Epithelial cell of proximal tubule (primary cell): Measurements from ENCODE around the gene USP48. TPM values are rescaled to one million over a fixed set of nuclear protein-coding genes. Genes with fewer than 3 reads are reported as not detected.
A peak's percentile ranks its signal among the peaks of the same experiment; 100 is the strongest.

Experiments
- DNase-seq: peaks from one replicate; pipeline ENCODE4 v3.0.0-alpha.2; 2011; ENCODE audit warnings: low read depth
- H3K4me3 ChIP-seq: 2 replicates; pipeline ENCODE4 v1.5.1; 2011; ENCODE audit warnings: low read depth, mild to moderate bottlenecking, low read length
- total RNA-seq: library from RNA; depleted of rRNA; stranded (reverse); fragments of >200 nt; gene quantifications from 2 replicates; pipeline ENCODE4 v1.2.3, GENCODE V29; 2015
- TF ChIP-seq, protein P1 (sequence below): conservative IDR thresholded peaks from 2 replicates; pipeline ENCODE4 v1.5.1; 2012; ENCODE audit warnings: low read depth, mild to moderate bottlenecking, low read length

Gene USP48
- total RNA-seq, 1 donor from 2014 or later = 24.0 TPM

- TF ChIP-seq, protein P1, sequence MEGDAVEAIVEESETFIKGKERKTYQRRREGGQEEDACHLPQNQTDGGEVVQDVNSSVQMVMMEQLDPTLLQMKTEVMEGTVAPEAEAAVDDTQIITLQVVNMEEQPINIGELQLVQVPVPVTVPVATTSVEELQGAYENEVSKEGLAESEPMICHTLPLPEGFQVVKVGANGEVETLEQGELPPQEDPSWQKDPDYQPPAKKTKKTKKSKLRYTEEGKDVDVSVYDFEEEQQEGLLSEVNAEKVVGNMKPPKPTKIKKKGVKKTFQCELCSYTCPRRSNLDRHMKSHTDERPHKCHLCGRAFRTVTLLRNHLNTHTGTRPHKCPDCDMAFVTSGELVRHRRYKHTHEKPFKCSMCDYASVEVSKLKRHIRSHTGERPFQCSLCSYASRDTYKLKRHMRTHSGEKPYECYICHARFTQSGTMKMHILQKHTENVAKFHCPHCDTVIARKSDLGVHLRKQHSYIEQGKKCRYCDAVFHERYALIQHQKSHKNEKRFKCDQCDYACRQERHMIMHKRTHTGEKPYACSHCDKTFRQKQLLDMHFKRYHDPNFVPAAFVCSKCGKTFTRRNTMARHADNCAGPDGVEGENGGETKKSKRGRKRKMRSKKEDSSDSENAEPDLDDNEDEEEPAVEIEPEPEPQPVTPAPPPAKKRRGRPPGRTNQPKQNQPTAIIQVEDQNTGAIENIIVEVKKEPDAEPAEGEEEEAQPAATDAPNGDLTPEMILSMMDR = no peak
- DNase-seq = no peak
Measured at GRCh38 chr1:21659924-21660326, 123.0 kb downstream of the USP48 start.

DNA sequence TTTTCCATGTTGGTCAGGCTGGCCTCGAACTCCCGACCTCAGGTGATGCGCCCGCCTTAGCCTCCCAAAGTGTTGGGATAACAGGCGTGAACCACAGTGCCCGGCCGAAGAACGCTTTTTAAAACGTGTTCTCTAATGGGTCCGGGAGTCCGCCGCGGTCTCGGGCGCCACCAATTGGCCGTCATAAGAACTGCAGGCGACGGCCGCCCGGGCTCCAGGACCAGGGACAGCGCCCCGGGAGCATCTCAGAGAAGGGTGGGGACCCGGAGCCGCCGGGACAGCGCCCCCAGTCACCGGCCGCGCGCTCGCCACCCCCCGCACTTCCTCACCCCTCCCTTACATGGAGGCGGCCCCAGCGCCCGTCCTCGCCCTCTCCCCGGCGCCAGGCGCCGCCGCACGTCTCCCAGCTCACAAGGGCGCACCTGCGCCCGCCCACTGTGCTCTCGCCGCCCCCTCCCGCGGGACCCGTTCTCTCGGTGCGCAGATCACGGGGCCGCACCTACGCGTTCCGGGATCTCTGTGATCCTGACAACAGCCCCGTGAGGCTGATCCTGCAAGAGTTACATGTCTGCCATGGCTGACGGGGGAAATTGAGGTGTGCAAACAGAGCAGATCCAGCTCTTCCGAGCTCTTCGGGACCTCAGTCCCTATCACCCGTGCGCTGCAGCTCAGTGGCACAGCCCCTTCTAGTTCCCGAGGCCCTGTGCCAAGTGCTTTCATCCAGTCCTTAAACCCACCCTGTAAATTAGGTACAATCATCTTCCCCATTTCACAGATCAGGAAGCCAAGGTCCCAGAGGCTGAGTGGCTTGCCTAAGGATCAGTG is 123.6 kb downstream of the USP48 start:
- no peak for DNase-seq
- TF ChIP-seq, protein P1 = peak; percentile 79
- peak overlapping the region; percentile 13 for H3K4me3 ChIP-seq

More at GRCh38 chr1:21659924-21660326, 123.0 kb downstream of the USP48 start:
- H3K4me3 ChIP-seq = no peak overlapping the region

DNA sequence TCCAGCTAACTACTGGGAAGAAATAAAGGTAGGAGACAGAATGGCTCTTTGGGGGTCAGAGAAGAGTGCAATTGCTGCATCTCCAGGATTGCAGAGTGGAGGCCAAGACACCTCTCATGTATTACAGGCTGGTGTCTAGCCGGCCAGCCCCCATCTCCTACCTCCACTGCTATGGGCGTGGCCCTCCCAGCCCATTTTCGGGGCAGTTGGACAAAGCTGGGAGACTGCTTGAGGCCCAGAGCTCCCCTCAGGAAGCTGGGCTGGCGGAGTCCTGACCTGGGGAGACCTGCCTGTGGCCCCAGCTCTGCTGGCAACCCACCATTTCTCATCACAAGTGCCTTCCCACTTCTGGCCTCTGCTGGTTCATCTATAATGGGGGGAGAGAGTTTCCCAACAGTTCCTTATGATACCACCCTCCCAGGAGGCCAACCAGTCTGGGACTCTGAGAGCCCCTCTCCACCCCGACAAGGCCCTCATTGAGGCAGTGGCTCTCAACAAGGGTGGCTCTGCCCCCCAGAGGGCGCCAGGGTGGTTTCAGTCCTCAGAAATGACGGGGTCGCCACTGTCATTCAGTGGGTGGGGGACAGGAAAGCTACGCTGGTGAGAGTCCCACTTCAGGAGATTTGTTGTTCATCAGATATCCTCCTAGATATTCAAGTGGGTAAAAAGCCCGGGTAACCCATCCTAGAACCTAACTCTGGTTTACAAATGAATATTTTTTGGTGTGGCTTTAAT is 125.3 kb downstream of the USP48 start:
- TF ChIP-seq, protein P1 = no peak

DNA sequence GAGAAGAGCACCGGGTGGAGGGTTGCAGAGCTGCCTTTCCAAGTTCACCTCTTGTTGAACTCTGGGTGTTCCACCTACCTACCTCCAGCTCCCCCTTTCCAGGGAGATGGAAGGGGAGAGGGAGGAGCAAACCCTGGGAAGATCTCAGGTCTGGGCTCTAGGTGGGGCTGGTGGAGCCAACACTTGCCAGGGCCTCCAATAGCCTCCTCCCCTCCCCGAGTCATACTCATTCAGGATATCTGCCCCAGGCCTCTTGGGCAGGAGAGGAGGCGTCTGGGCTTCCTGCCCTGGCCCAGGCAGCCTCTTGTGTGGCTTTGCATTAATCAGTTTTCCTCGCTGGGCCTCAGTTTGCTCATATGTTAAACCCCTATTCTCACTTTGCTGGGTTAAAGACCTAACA is 127.2 kb downstream of the USP48 start:
- DNase-seq = no peak
- TF ChIP-seq, protein P1 = peak; percentile 45
- H3K4me3 ChIP-seq = no peak overlapping the region

More for the DNA sequence above, 125.3 kb downstream of the USP48 start:
- DNase-seq = no peak
- no peak overlapping the region for H3K4me3 ChIP-seq

- no peak overlapping the region for H3K4me3 ChIP-seq
- no peak for DNase-seq
- TF ChIP-seq, protein P1 = no peak
Measured at GRCh38 chr1:21655259-21655658, 127.7 kb downstream of the USP48 start.

GRCh38 chr1:21654209-21654608 is 128.7 kb downstream of the USP48 start:
- TF ChIP-seq, protein P1 = no peak
- DNase-seq = no peak
- no peak overlapping the region for H3K4me3 ChIP-seq
